ENCODE data around the gene PPIF. TPM values are rescaled to one million over a fixed set of nuclear protein-coding genes. Genes with fewer than 3 reads are reported as not detected.

Gene PPIF
- total RNA-seq, 2 donors from 2014 or later, result 102 to 104 TPM

DNA sequence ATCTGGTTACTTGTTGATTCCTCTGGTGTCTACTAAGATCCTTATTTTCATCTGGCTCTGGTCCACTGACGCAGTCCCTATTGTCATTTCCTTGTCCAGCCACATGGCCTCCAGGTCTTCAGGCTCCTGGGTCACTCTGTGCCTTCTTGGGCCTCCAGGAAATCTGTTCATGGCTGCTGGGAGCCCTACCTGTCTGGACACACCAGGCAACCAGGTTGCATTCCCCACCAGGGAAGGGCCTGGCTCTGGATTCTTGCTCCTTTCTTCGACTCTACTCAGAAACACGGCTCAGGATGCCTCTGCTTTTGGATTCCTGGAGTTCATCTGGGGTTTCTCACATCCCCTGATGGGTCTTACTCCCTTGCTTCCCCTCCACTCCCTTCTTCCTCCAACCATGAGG, 8.0 kb upstream of the PPIF start:
- H3K27me3 Mint-ChIP-seq (ENCODE audit: low read depth), result no peaks in the 10 kb centered on the region
- no peak overlapping the region for H3K27ac Mint-ChIP-seq
- peaks cover 0 to 4% of the 10 kb centered on the region in 2 donors for H3K36me3 Mint-ChIP-seq (ENCODE audit: insufficient read depth in 2 of 2)
- no peak overlapping the region for H3K4me3 Mint-ChIP-seq
- no peak for DNase-seq
- H3K9me3 Mint-ChIP-seq, result peaks cover 2% of the 10 kb centered on the region in 2 donors
- H3K4me1 Mint-ChIP-seq (ENCODE audit: low read depth), result peaks cover 16% of the 10 kb centered on the region
- ATAC-seq (replicated peaks in 1 of 2), result no peak

DNA sequence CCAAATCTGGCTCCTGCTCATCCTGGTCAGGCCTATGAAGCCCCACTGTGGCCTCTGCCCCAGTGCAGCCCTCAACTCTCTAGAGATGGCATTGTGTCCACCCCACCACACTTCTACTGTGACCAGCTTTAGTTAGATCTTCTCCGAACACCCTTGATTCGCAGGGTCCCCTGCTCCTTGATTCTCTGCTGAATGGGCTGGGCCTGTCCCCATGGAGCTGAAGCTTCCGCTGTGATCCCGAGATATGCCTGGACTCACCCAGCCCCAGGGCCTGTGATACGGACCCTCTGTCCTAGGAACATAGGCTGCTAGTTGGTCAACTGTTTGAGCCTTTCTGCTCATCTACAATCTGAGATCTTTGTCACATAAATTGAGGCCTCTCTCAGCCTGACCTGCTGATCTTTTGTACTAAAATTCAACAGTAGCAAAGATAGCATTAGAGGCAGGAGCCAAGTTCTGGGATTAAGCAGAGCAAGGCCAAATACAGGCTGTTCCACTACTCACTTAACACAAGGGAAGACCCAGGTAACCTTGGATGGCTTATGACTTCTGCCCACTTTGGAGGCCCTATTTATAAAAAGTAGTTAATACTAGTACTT, 6.5 kb upstream of the PPIF start:
- Mint-ChIP-seq H3K9me3 (peaks cover 2% of the 10 kb centered on the region in 2 donors), H3K4me1 (ENCODE audit: low read depth) (peaks cover under 1% of the 10 kb centered on the region), H3K36me3 (ENCODE audit: insufficient read depth in 2 of 2) (peaks cover 0 to 4% of the 10 kb centered on the region in 2 donors), H3K27ac (no peak overlapping the region), H3K4me3 (no peak overlapping the region), H3K27me3 (ENCODE audit: low read depth) (no peaks in the 10 kb centered on the region)
- no peak for DNase-seq
- ATAC-seq (replicated peaks in 1 of 2), result no peak

DNA sequence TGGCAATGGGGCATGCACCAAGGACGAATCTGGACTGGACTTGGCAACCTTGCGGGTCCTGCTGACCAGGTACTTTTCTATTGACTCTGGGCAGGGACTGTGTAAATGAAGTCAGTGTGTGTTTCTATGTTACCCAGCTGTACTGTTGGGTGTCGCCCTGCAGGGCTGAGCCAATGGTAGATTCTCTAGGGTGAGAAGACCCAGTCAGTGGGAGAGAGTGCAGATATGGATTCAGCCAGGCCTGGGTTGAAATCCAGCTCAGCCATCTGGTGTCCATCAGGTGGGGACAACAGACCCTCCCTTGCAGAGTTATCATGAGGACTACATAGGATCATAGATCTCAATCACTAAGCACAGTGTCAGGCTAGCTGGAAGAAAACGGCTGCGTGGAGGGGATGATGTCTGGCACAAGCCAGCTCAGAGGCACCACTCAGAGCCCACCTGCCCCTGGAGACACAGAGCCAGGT, 4.9 kb upstream of the PPIF start:
- no peaks in the 10 kb centered on the region for H3K27me3 Mint-ChIP-seq (ENCODE audit: low read depth)
- no peak overlapping the region for H3K27ac Mint-ChIP-seq
- peaks cover 0 to 1% of the 10 kb centered on the region in 2 donors for H3K36me3 Mint-ChIP-seq (ENCODE audit: insufficient read depth in 2 of 2)
- H3K4me3 Mint-ChIP-seq, result no peak overlapping the region
- H3K9me3 Mint-ChIP-seq, result no peaks in the 10 kb centered on the region
- ATAC-seq (replicated peaks in 1 of 2) (no peak), DNase-seq (no peak)
- no peaks in the 10 kb centered on the region for H3K4me1 Mint-ChIP-seq (ENCODE audit: low read depth)

DNA sequence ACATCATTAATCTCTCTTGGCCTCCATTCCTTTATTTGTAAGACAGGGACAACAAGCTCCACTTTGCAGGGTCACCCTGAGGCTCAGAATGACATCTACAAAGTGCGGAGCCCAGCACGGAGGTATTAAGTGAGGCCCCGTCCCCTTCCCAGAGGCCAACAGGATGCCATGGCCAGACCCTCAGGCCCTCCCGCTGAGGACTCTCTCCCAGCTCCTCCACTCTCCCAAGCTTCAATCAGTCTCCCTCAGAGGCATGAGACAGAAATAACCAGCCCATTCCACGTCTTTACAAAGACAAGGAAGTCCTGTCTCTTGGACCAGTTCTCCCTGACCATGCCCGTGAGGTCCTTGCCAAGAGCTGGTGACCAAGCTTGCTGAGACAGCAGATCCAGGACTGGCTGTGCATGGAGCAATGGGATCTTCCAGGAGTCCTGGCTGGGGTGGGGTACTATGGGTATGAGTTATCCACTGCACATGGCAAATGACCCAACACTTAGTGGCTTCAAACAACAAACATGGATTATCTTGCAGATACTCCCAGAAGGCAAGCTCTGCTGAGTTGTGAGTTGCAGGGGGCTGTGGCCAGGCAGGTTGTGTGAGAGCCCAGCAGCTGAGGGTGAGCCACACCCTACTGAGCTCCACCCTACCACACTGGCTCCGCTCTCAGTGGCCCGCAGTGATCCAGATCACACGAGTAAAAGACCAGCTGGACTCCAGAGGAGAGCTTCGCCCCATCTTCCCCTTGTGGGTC, 4.3 kb upstream of the PPIF start:
- Mint-ChIP-seq H3K4me3 (no peak overlapping the region), H3K9me3 (no peaks in the 10 kb centered on the region), H3K4me1 (ENCODE audit: low read depth) (no peaks in the 10 kb centered on the region), H3K27ac (no peak overlapping the region), H3K27me3 (ENCODE audit: low read depth) (no peaks in the 10 kb centered on the region), H3K36me3 (ENCODE audit: insufficient read depth in 2 of 2) (no peaks in the 10 kb centered on the region)
- ATAC-seq (replicated peaks in 1 of 2) (no peak), DNase-seq (no peak)

DNA sequence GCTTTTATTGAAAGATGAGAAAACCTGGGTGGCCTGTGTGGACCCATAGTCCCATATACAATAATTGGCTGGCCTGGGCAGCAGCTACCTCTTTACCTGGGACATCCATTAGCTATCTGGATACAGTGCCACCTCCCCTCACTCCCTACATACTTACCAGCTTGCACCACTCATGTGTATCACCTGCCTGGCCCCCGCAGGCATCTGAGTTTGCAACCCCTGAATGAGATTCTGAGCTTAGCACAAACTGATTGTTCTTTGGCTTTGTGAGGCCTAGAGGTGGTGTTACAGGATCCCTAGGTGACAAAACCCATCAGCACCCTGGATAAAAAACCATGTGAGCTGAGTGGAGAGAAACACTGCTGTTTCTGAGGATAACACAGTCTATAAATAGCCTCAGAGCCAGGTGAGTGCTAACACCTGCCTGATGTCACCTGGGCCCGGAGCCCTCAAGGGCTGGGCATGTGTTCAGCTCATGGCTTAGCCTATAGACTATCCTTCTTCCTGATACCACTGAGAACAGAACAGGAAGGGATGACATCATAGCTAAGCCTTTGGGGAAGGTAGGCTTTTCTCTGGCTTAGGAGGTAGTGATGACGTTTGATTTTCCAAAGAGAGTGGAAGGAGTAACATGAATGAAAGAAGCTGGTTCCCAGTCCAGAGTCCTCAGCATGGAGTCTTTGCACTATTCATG, 2.6 kb upstream of the PPIF start:
- Mint-ChIP-seq H3K27me3 (ENCODE audit: low read depth) (no peaks in the 10 kb centered on the region), H3K36me3 (ENCODE audit: insufficient read depth in 2 of 2) (peaks cover 8 to 9% of the 10 kb centered on the region in 2 donors), H3K27ac (no peak overlapping the region), H3K9me3 (no peaks in the 10 kb centered on the region), H3K4me1 (ENCODE audit: low read depth) (peaks cover 13% of the 10 kb centered on the region), H3K4me3 (no peak overlapping the region)
- ATAC-seq (replicated peaks in 1 of 2), result no peak
- no peak for DNase-seq

DNA sequence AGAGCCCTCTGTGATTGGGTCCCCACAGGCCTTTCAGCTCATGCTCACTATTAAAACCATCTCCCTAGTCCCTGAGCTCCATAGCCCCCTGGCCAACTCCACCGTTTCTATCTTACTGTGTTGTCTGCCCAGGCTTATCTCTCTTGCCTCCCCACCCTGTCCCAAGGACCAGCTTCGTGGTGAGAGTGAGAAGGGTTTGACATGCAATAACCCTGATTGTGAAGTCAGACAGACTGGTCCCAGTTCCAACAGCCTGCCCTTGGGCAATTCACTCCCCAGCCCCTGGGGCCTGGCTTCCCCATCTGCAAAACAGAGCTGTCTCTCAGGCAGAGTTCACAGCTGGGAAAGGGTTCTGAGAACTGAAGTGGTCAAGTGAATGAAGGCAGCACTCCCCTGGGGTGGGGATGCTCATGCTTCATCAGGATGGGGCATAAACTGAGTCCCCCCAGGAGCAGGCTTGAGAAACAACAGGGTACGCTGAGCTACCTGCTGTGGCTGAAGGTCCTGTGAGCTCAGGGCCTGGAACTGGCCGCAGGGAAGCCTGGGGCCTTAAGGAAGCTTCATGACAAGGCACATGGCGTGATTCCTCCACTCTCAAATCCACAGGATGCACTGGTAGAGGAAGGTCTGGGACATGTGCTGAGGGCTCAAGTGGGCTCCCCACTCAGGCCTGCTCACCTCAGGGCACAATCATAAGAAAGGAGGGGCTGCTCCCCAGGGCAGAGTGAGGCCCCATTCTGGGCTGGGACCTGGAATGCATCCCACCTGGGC, 1.8 kb upstream of the PPIF start:
- peaks cover 21% of the 10 kb centered on the region for H3K4me1 Mint-ChIP-seq (ENCODE audit: low read depth)
- no peaks in the 10 kb centered on the region for H3K9me3 Mint-ChIP-seq
- H3K27me3 Mint-ChIP-seq (ENCODE audit: low read depth), result no peaks in the 10 kb centered on the region
- H3K4me3 Mint-ChIP-seq, result no peak overlapping the region
- no peak for DNase-seq
- no peak for ATAC-seq (replicated peaks in 1 of 2)
- peaks cover 12 to 15% of the 10 kb centered on the region in 2 donors for H3K36me3 Mint-ChIP-seq (ENCODE audit: insufficient read depth in 2 of 2)
- no peak overlapping the region for H3K27ac Mint-ChIP-seq

DNA sequence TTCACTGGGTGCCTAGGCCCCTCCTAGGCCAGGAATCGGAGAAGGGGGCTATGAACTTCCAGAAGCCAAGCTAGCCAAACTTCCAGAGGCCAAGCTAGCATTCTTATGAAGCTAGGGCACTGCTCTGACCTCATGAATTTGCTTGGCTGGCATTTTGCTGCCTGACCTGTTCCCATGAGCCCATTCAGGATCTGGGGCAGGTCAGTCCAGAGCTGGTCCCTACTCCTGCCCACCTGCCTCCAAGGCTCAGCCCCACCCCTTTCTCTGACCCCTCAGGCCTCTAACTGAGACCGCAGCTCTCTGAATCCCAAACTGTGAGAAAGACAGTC, 1.3 kb upstream of the PPIF start:
- Mint-ChIP-seq H3K4me1 (ENCODE audit: low read depth) (peaks cover 26% of the 10 kb centered on the region), H3K9me3 (no peaks in the 10 kb centered on the region), H3K27ac (no peak overlapping the region), H3K36me3 (ENCODE audit: insufficient read depth in 2 of 2) (peaks cover 12 to 17% of the 10 kb centered on the region in 2 donors), H3K27me3 (ENCODE audit: low read depth) (no peaks in the 10 kb centered on the region), H3K4me3 (no peak overlapping the region)
- DNase-seq (no peak), ATAC-seq (replicated peaks in 1 of 2) (no peak)

DNA sequence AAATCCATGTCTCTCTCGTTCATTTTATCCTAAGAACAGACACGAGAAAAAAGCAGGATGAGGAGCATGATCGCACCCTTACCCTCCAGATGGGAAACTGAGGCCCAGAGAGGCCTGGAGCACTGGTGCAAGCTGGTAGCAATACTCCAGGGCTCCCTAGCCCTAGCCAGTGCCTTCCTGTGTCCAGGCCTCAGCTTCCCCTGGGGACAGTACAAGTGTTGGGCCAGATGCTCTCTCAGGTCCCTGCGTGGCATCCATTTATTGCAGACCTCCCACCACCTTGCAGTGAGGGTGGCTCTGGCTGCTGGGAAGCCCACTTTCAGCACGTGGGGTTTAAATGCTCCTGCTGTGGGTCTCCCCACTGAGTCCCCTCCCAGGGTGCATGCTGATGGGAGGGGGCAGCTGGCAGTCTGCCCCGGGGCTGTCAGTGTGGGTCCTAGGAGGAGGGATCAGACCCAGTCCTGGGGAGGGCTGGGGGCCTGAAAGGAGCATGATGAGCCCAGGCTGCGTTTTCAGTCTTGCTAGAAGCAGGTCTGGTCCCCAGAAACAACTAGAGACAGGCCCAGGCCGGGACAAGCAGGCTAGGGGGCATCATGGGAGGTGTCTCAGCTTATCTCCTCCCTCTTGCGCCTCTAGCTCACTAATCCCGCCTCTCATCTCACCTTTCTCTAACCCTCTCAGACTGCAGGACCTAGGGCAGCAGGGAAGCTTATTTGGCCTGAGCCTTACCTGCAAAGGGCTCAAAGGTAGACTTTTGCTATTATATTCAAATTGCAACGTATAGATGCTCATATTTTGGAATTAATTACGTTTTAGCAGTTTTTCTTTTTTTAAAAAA, 662 bp upstream of the PPIF start:
- Mint-ChIP-seq H3K4me1 (ENCODE audit: low read depth) (peaks cover 28% of the 10 kb centered on the region), H3K9me3 (no peaks in the 10 kb centered on the region), H3K4me3 (peak overlapping the region; percentile 88 to 92), H3K27ac (no peak overlapping the region), H3K27me3 (ENCODE audit: low read depth) (no peaks in the 10 kb centered on the region), H3K36me3 (ENCODE audit: insufficient read depth in 2 of 2) (peaks cover 13 to 18% of the 10 kb centered on the region in 2 donors)
- ATAC-seq (replicated peaks in 1 of 2) (no peak), DNase-seq (no peak)

DNA sequence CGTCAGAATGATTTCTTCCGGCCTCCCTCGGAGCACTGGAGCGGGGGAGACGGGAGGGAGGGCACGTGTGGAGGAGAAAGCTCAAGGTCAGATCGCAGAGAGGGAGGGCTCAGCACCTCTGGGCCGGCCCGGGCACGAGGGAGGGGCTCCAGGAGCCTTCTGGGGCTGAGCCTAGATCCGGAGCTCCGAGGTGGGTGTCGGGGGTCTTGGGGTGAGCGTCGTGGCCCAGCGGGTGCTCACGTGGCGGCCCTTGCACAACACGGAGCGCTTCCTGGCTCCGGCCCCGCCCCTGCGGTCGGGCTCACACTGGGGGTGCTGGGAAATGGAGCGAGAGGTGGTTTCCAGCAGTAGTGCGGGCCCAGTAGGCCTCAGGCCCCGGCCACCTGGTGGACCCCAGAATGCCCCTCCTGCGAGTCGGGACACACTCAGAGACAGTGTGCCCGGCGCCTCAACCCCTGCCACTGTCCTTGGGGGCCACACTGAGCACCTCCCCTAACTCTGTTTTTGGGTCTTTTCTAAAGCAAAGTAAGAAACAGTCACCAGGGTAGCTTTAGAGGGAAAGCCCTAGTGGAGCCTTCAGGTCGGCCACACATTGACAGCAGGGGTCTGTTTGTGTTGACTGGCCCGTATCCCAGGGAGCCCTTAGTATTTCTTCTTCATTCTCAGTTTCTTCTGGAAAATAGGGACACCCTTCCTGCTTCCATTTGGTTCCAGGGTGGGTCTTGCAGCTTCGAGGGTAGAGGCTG, 798 bp downstream of the PPIF start:
- ATAC-seq (replicated peaks in 1 of 2), result peak; percentile 68 to 76
- DNase-seq, result peak; percentile 83 to 88
- Mint-ChIP-seq H3K4me3 (peak overlapping the region; percentile 88 to 92), H3K27me3 (ENCODE audit: low read depth) (no peaks in the 10 kb centered on the region), H3K4me1 (ENCODE audit: low read depth) (peaks cover 35% of the 10 kb centered on the region), H3K27ac (peak overlapping the region; percentile 98), H3K36me3 (ENCODE audit: insufficient read depth in 2 of 2) (peaks cover 18 to 22% of the 10 kb centered on the region in 2 donors), H3K9me3 (no peaks in the 10 kb centered on the region)

DNA sequence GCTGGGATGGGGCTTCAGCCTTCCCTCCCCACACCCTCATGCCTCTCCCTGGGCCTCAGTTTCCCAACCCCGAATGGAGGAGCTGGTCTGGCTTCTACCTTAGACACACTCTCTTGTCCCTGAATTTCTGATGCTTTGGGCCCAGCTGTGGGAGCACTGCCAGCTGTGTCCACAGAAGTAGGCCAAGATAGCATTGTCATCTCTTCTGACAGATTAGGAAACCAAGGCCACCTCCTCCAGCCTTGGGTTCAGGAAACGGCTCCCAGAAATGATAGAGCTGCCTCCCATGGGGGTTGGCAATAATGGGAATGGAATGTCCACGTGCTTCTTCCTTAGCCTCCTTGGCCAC, 1.3 kb downstream of the PPIF start:
- peak overlapping the region; percentile 98 for H3K27ac Mint-ChIP-seq
- no peak for DNase-seq
- H3K27me3 Mint-ChIP-seq (ENCODE audit: low read depth), result no peaks in the 10 kb centered on the region
- ATAC-seq (replicated peaks in 1 of 2), result no peak
- H3K4me1 Mint-ChIP-seq (ENCODE audit: low read depth), result peaks cover 40% of the 10 kb centered on the region
- peaks cover 23 to 27% of the 10 kb centered on the region in 2 donors for H3K36me3 Mint-ChIP-seq (ENCODE audit: insufficient read depth in 2 of 2)
- H3K9me3 Mint-ChIP-seq, result no peaks in the 10 kb centered on the region
- peak overlapping the region; percentile 88 to 92 for H3K4me3 Mint-ChIP-seq

DNA sequence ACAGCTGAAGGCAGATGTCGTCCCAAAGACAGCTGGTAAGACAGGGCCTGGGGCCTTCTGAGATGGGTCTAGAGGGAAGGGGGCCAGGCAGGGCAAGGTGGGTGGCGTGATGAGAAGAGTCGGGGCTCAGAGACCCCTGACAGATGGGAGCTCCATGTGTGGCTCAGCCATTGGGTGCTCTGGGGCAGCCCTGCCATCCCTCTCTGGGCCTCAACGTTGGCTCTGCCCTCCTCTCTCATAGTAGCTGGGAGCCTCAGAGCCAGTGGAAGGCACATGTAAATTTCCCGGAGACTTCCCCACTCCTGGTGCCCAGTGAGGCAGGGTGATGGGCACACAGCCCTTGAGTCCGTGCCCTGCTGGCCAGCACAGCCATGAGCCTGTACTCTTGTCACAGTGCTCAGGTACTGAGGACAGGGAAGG, 1.8 kb downstream of the PPIF start:
- Mint-ChIP-seq H3K36me3 (ENCODE audit: insufficient read depth in 2 of 2) (peaks cover 26 to 30% of the 10 kb centered on the region in 2 donors), H3K27ac (peak overlapping the region; percentile 98), H3K4me3 (peak overlapping the region; percentile 88 to 92), H3K27me3 (ENCODE audit: low read depth) (no peaks in the 10 kb centered on the region), H3K9me3 (no peaks in the 10 kb centered on the region), H3K4me1 (ENCODE audit: low read depth) (peaks cover 45% of the 10 kb centered on the region)
- DNase-seq (no peak), ATAC-seq (replicated peaks in 1 of 2) (no peak)
